Measurements from ENCODE around the gene IL6ST. TPM values are rescaled to one million over a fixed set of nuclear protein-coding genes. Genes with fewer than 3 reads are reported as not detected.
A peak's percentile ranks its signal among the peaks of the same experiment; 100 is the strongest.
"Not testable (repeated sequence)": the region's sequence is repeated elsewhere in the genome, so short reads cannot be mapped to it uniquely, and the experiment has no call there.

IL6ST gene
- total RNA-seq, 1 donor from 2014 or later: 74.7 TPM

GRCh38 chr5:56019306-56020272 is 24.8 kb upstream of the IL6ST start:
- Mint-ChIP-seq H3K27ac (no peak overlapping the region), H3K36me3 (no peaks in the 10 kb centered on the region), H3K4me1 (ENCODE audit: unreplicated experiment) (no peaks in the 10 kb centered on the region), H3K9me3 (no peaks in the 10 kb centered on the region), H3K27me3 (no peaks in the 10 kb centered on the region), H3K4me3 (no peak overlapping the region)
- DNase-seq (ENCODE audit: extremely low spot score, unreplicated experiment): no peak
- TF ChIP-seq CTCF (conservative IDR thresholded peaks at IDR 0.05): no peak

GRCh38 chr5:56018832-56019231 is 24.1 kb upstream of the IL6ST start:
- H3K4me3 Mint-ChIP-seq: no peak overlapping the region
- H3K9me3 Mint-ChIP-seq: no peaks in the 10 kb centered on the region
- H3K27ac Mint-ChIP-seq: no peak overlapping the region
- no peaks in the 10 kb centered on the region for H3K36me3 Mint-ChIP-seq
- no peak for DNase-seq (ENCODE audit: extremely low spot score, unreplicated experiment)
- no peak for TF ChIP-seq CTCF (conservative IDR thresholded peaks at IDR 0.05)
- no peaks in the 10 kb centered on the region for H3K27me3 Mint-ChIP-seq
- no peaks in the 10 kb centered on the region for H3K4me1 Mint-ChIP-seq (ENCODE audit: unreplicated experiment)

GRCh38 chr5:56014701-56015100 is 19.9 kb upstream of the IL6ST start:
- not testable (repeated sequence) for H3K4me3 Mint-ChIP-seq; H3K4me1 Mint-ChIP-seq (ENCODE audit: unreplicated experiment)

GRCh38 chr5:56013939-56014338 is 19.2 kb upstream of the IL6ST start:
- H3K4me1 Mint-ChIP-seq (ENCODE audit: unreplicated experiment); DNase-seq (ENCODE audit: extremely low spot score, unreplicated experiment); H3K9me3 Mint-ChIP-seq; H3K27me3 Mint-ChIP-seq; H3K36me3 Mint-ChIP-seq; H3K27ac Mint-ChIP-seq; H3K4me3 Mint-ChIP-seq: not testable (repeated sequence)

More at GRCh38 chr5:56014701-56015100, 19.9 kb upstream of the IL6ST start:
- DNase-seq (ENCODE audit: extremely low spot score, unreplicated experiment); H3K9me3 Mint-ChIP-seq; H3K27me3 Mint-ChIP-seq; H3K36me3 Mint-ChIP-seq; H3K27ac Mint-ChIP-seq: not testable (repeated sequence)

GRCh38 chr5:56012281-56012963 is 17.7 kb upstream of the IL6ST start:
- TF ChIP-seq CTCF (conservative IDR thresholded peaks at IDR 0.05): no peak
- no peak overlapping the region for H3K4me3 Mint-ChIP-seq
- peaks cover 4% of the 10 kb centered on the region for H3K9me3 Mint-ChIP-seq
- no peak for DNase-seq (ENCODE audit: extremely low spot score, unreplicated experiment)
- H3K27ac Mint-ChIP-seq: peak overlapping the region; percentile 7
- no peaks in the 10 kb centered on the region for H3K4me1 Mint-ChIP-seq (ENCODE audit: unreplicated experiment)
- no peaks in the 10 kb centered on the region for H3K27me3 Mint-ChIP-seq
- H3K36me3 Mint-ChIP-seq: no peaks in the 10 kb centered on the region

GRCh38 chr5:56011835-56012234 is 17.1 kb upstream of the IL6ST start:
- Mint-ChIP-seq H3K27me3 (no peaks in the 10 kb centered on the region), H3K9me3 (peaks cover 4% of the 10 kb centered on the region), H3K4me1 (ENCODE audit: unreplicated experiment) (no peaks in the 10 kb centered on the region), H3K4me3 (no peak overlapping the region), H3K36me3 (no peaks in the 10 kb centered on the region), H3K27ac (peak overlapping the region; percentile 7)
- DNase-seq (ENCODE audit: extremely low spot score, unreplicated experiment): no peak
- no peak for TF ChIP-seq CTCF (conservative IDR thresholded peaks at IDR 0.05)

All from type B pancreatic cell (in vitro differentiated cells).